ENCODE measurements around the gene PIGQ. TPM values are rescaled to one million over a fixed set of nuclear protein-coding genes. Genes with fewer than 3 reads are reported as not detected.

The PIGQ gene
- total and polyA plus RNA-seq, 2 experiments from 2014 or later, result 30.2 to 62.3 TPM

DNA sequence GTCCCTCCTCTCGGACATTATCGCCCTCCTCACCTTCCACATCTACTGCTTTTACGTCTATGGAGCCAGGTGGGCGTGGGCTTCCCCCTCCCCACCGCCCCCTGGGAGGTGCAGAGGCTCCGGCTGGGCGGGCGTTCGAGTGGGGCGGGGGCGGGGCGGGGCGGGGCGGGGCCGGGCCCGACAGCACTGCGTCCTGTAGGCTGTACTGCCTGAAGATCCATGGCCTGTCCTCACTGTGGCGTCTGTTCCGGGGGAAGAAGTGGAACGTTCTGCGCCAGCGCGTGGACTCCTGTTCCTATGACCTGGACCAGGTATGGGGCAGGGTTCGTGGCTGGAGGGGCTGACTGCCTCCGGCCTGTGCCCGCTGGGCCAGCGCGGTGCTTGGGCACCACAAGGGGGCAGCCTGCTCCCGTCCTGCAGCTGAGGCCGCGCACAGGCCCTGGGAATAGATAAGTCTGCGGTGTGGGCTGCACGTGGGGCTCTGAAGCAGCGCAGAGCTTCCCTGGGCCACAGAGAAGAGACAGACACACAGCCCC lies 9.2 kb downstream of the PIGQ start:
- Mint-ChIP-seq H3K9me3 (no peaks in the 10 kb centered on the region), H3K36me3 (ENCODE audit: low read depth) (no peaks in the 10 kb centered on the region), H3K4me3 (peak overlapping the region; percentile 59; the same call in 2 of the 3 replicates), H3K27ac (no peak overlapping the region), H3K27me3 (ENCODE audit: insufficient read depth, low read depth, poor library complexity) (peaks cover 4% of the 10 kb centered on the region), H3K4me1 (peaks cover 4% of the 10 kb centered on the region)
- no peak overlapping the region for H3K27ac ChIP-seq (ENCODE audit: low read depth)
- H3F3A ChIP-seq (replicated peaks; ENCODE audit: low read depth), result peaks cover 10% of the 10 kb centered on the region; the same call in 1 of the 2 replicates
- no peaks in the 10 kb centered on the region for H4K20me1 ChIP-seq (replicated peaks; ENCODE audit: insufficient read depth)
- TF ChIP-seq, protein P1, sequence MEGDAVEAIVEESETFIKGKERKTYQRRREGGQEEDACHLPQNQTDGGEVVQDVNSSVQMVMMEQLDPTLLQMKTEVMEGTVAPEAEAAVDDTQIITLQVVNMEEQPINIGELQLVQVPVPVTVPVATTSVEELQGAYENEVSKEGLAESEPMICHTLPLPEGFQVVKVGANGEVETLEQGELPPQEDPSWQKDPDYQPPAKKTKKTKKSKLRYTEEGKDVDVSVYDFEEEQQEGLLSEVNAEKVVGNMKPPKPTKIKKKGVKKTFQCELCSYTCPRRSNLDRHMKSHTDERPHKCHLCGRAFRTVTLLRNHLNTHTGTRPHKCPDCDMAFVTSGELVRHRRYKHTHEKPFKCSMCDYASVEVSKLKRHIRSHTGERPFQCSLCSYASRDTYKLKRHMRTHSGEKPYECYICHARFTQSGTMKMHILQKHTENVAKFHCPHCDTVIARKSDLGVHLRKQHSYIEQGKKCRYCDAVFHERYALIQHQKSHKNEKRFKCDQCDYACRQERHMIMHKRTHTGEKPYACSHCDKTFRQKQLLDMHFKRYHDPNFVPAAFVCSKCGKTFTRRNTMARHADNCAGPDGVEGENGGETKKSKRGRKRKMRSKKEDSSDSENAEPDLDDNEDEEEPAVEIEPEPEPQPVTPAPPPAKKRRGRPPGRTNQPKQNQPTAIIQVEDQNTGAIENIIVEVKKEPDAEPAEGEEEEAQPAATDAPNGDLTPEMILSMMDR (conservative IDR thresholded peaks at IDR 0.05; ENCODE audit: low read depth in 2 of 2), result peak; percentile 73 to 98
- TF ChIP-seq STAT1 (IDR thresholded peaks at IDR 0.05; ENCODE audit: unreplicated experiment), result no peak
- no peaks in the 10 kb centered on the region for H3K9me2 ChIP-seq (ENCODE audit: insufficient read depth)
- no peaks in the 10 kb centered on the region for H3K36me3 ChIP-seq (ENCODE audit: insufficient read depth)
- DNase-seq (ENCODE audit: low spot score) (peak; percentile 93), ATAC-seq (peak; percentile 76)
- peaks cover 4% of the 10 kb centered on the region; the same call in 1 of the 2 replicates for H3K4me1 ChIP-seq (ENCODE audit: insufficient read depth)
- H3K4me2 ChIP-seq, result peak overlapping the region; percentile 66; the same call in 1 of the 2 replicates
- no peaks in the 10 kb centered on the region for H3K27me3 ChIP-seq (ENCODE audit: insufficient read depth)
- no peaks in the 10 kb centered on the region for H3K79me2 ChIP-seq (replicated peaks; ENCODE audit: insufficient read depth)
- H2AFZ ChIP-seq, result no peak overlapping the region
- H3K4me3 ChIP-seq, result peak overlapping the region; percentile 42; the same call in 1 of the 2 replicates

GRCh38 chr16:580141-580945 lies 10.6 kb downstream of the PIGQ start:
- H2AFZ ChIP-seq, result no peak overlapping the region
- H3K9me2 ChIP-seq (ENCODE audit: insufficient read depth), result no peaks in the 10 kb centered on the region
- peaks cover 1% of the 10 kb centered on the region; the same call in 1 of the 2 replicates for H3K27me3 ChIP-seq (ENCODE audit: insufficient read depth)
- no peak overlapping the region for H3K4me3 Mint-ChIP-seq
- H4K20me1 ChIP-seq (replicated peaks; ENCODE audit: insufficient read depth), result no peaks in the 10 kb centered on the region
- H3K36me3 ChIP-seq (ENCODE audit: insufficient read depth), result no peaks in the 10 kb centered on the region
- peaks cover 4% of the 10 kb centered on the region for H3K4me1 Mint-ChIP-seq
- H3K4me2 ChIP-seq, result no peak overlapping the region
- peaks cover 5% of the 10 kb centered on the region; the same call in 1 of the 2 replicates for H3K4me1 ChIP-seq (ENCODE audit: insufficient read depth)
- H3F3A ChIP-seq (replicated peaks; ENCODE audit: low read depth), result peaks cover 10% of the 10 kb centered on the region; the same call in 1 of the 2 replicates
- H3K9me3 Mint-ChIP-seq, result no peaks in the 10 kb centered on the region
- no peak overlapping the region for H3K27ac ChIP-seq (ENCODE audit: low read depth)
- H3K27me3 Mint-ChIP-seq (ENCODE audit: insufficient read depth, low read depth, poor library complexity), result peaks cover 4% of the 10 kb centered on the region
- H3K79me2 ChIP-seq (replicated peaks; ENCODE audit: insufficient read depth), result no peaks in the 10 kb centered on the region
- ATAC-seq (no peak), DNase-seq (ENCODE audit: low spot score) (no peak)
- H3K36me3 Mint-ChIP-seq (ENCODE audit: low read depth), result no peaks in the 10 kb centered on the region
- no peak overlapping the region for H3K4me3 ChIP-seq
- no peak overlapping the region for H3K27ac Mint-ChIP-seq
- no peak for TF ChIP-seq JUNB (IDR thresholded peaks at IDR 0.05; ENCODE audit: unreplicated experiment)
- TF ChIP-seq, protein P1 (conservative IDR thresholded peaks at IDR 0.05; ENCODE audit: low read depth in 2 of 2), result no peak
- no peak for TF ChIP-seq STAT1 (IDR thresholded peaks at IDR 0.05; ENCODE audit: unreplicated experiment)
- no peak for TF ChIP-seq EZH2 (IDR thresholded peaks at IDR 0.05; ENCODE audit: low read depth, unreplicated experiment)
- TF ChIP-seq NANOG (IDR thresholded peaks at IDR 0.05; ENCODE audit: borderline replicate concordance), result no peak
- TF ChIP-seq, protein P2, sequence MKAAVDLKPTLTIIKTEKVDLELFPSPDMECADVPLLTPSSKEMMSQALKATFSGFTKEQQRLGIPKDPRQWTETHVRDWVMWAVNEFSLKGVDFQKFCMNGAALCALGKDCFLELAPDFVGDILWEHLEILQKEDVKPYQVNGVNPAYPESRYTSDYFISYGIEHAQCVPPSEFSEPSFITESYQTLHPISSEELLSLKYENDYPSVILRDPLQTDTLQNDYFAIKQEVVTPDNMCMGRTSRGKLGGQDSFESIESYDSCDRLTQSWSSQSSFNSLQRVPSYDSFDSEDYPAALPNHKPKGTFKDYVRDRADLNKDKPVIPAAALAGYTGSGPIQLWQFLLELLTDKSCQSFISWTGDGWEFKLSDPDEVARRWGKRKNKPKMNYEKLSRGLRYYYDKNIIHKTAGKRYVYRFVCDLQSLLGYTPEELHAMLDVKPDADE (IDR thresholded peaks at IDR 0.05), result no peak
- no peak for TF ChIP-seq ZNF114 (CRISPR knock-in tag; IDR thresholded peaks at IDR 0.05)

All from GM23338 (cell line).